Spinal cord (tissue), 10 donors: ENCODE results near the gene UPK3B. TPM values are rescaled to one million over a fixed set of nuclear protein-coding genes. Genes with fewer than 3 reads are reported as not detected.
"Not testable (repeated sequence)": the region's sequence is repeated elsewhere in the genome, so short reads cannot be mapped to it uniquely, and the experiment has no call there.

Experiments used
- DNase-seq, 6 donors: peaks; one replicate each; pipeline versions ENCODE4 v3.0.0 to v3.0.0-alpha.2; 2013 to 2015; ENCODE audit warnings: low spot score in 6 of 6, low read depth in 4 of 6
- H3K27ac ChIP-seq: one replicate; pipeline ENCODE4 v1.5.1; 2013; ENCODE audit warnings: low read depth, low read length, control low read depth
- H3K27me3 ChIP-seq: one replicate; pipeline ENCODE4 v1.6.1; 2013; ENCODE audit warnings: low read length; ENCODE audit not compliant: control insufficient read depth, insufficient read depth
- H3K36me3 ChIP-seq: one replicate; pipeline ENCODE4 v1.6.1; 2013; ENCODE audit warnings: low read length; ENCODE audit not compliant: control insufficient read depth, insufficient read depth
- H3K4me1 ChIP-seq: one replicate; pipeline ENCODE4 v1.6.1; 2013; ENCODE audit warnings: low read length; ENCODE audit not compliant: control insufficient read depth, insufficient read depth
- H3K4me3 ChIP-seq: one replicate; pipeline ENCODE4 v1.5.1; 2013; ENCODE audit warnings: low read depth, low read length, control low read depth
- H3K9me3 ChIP-seq: one replicate; pipeline ENCODE4 v1.6.1; 2013; ENCODE audit warnings: low read length; ENCODE audit not compliant: control insufficient read depth, insufficient read depth
- WGBS: methylation state at CpG from one replicate; pipeline ENCODE4 v1.1.5; 2013; ENCODE audit warnings: missing lambda C conversion rate; ENCODE audit not compliant: insufficient coverage; 5-methylcytosine and 5-hydroxymethylcytosine counted together
- long read RNA-seq, 4 donors: transcript quantifications; one replicate each; lab custom pipeline, GENCODE V29; 2026
- polyA plus RNA-seq, 2 donors: library from polyadenylated mRNA; unstranded; fragments of 120-200 nt; gene quantifications; one replicate each; pipeline ENCODE4 v1.2.1, GENCODE V29; 2013; ENCODE audit not compliant: insufficient read length in 2 of 2
- total RNA-seq, 2 donors: library from RNA; depleted of rRNA in 1 of 2; stranded (reverse); fragments of 120-200 nt in 1 of 2; fragments of >200 nt in 1 of 2; gene quantifications; one replicate each; pipeline versions ENCODE4 v1.2.3 to v1.2.4, GENCODE V29; 2013 to 2014
- donor health status: healthy.

The UPK3B gene
- total RNA-seq (1 to 10 TPM in 1 of 2 donors, under 1 TPM in 1; 0.89 to 1.3 TPM), polyA plus RNA-seq (1 to 10 TPM in 1 of 2 donors, under 1 TPM in 1; 0.25 to 1.0 TPM)
- long read RNA-seq, donor 1 = 0 reads
- long read RNA-seq, donor 2 = 0 reads
- long read RNA-seq, donor 3 = 0 reads
- long read RNA-seq, donor 4 = 0 reads

DNA sequence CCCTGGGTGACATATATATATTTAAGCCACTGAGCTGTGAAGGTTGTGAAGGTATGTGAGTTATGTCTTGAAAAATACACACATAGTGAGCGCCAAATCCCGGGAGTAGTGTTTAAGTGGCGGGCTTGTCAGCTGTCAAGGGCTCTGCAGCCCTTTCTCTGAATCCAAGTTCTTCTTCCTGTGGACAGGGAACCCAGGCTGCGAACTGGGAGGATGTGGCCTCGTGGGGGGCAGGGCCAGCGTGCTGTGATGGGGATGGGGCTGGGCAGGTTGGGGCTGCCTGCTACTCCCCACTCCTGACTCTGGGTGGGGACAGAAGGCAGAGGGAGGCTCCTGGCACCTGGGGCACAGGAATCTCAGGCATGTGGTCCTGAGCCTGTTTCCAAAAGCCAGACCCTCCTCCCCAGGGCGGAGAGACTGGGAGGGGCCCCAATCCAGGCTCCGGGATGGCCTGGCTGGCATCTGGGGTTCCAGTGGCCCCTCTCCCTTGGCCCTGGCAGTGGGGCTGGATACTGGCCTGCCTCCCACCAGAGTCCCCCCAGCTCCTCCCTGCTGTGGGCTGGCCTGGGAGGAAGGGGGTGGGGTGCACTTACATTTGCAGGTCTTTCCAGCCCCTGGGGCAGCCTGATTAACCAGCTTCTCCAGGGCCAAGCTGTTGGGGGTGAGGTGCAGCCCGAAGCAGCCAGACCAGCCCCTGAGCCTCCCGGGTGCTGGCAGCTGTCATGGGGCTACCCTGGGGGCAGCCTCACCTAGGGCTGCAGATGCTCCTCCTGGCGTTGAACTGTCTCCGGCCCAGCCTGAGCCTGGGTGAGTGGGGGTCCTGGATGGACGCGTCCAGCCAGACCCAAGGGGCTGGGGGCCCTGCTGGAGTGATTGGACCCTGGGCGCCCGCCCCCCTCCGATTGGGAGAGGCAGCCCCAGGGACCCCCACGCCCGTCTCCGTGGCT is at the start of gene UPK3B:
Gene UPK3B (plus strand): TSS at position 622 of the 947 bp plus-strand sequence. CDS start 101 bp downstream, at position 723.
- 46% methylated on average over 11 of the region's 20 CpGs for WGBS
- H3K36me3 ChIP-seq = peaks cover 11% of the 10 kb centered on the region
- H3K9me3 ChIP-seq = no peaks in the 10 kb centered on the region
- no peak within 1 kb of the TSS for H3K27ac ChIP-seq
- H3K27me3 ChIP-seq = no peaks in the 10 kb centered on the region
- H3K4me3 ChIP-seq = no peak within 1 kb of the TSS
- DNase-seq = no peak
- H3K4me1 ChIP-seq = peaks cover 17% of the 10 kb centered on the region

DNA sequence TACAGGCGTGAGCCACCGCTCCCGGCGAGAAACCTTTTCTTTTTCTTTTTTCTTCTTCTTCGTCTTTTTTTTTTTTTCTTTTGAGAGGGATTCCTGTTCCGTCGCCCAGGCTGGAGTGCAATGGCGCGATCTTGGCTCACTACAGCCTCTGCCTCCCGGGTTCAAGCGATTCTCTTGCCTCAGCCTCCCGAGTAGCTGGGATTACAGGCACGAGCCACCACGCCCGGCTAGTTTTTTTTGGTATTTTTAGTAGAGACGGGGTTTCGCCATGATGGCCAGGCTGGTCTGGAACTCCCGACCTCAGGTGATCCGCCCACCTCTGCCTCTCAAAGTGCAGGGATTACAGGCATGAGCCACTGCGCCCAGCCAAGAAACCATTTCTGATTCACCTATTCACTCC is 49.6 kb upstream of the UPK3B start:
- not testable (repeated sequence) for H3K27me3 ChIP-seq, H3K27ac ChIP-seq, H3K9me3 ChIP-seq, H3K4me3 ChIP-seq, DNase-seq, H3K36me3 ChIP-seq, H3K4me1 ChIP-seq
- WGBS = no CpG with 5 or more reads among the region's 20 CpGs

DNA sequence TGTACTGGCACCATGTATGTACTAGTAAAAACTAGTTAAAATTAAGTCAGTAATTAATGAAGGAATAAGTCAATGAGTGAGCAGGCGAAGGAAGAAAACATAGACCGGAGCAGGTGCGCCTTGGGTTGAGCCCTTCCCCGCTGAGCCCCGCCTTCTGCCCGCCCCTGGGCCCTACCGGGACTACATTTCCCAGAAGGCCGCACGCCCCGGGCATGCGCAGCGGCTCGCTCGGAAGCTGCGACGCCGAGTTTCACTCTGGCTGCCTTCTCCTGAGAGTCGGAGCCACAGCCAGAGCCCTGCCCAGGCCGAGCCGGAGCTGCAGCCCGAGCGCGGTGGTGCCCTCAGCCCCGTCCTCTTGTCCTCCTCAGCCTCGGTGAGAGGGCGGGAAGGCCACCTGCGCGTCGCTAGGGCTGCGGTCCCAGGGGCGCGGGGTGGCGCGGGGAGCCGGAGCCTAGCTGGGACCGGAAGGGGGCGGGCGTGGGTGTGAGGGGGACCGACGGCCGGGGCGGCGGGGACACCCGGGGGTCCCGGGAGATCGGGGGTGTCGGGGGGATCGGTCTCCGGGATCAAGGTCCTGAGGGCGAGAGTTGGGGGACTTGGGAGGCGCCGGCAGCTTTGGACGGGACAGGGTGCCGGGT is 48.8 kb upstream of the UPK3B start, which contains the start of gene DTX2:
Gene DTX2 (plus strand): TSS at position 246 of the 638 bp plus-strand sequence. CDS start 18,801 bp downstream, outside the sequence.
- not testable (repeated sequence) for H3K9me3 ChIP-seq, H3K36me3 ChIP-seq, DNase-seq, H3K27ac ChIP-seq, H3K27me3 ChIP-seq, H3K4me1 ChIP-seq
- peak within 1 kb of the TSS; percentile 31 for H3K4me3 ChIP-seq
- no CpG with 5 or more reads among the region's 54 CpGs for WGBS

DNA sequence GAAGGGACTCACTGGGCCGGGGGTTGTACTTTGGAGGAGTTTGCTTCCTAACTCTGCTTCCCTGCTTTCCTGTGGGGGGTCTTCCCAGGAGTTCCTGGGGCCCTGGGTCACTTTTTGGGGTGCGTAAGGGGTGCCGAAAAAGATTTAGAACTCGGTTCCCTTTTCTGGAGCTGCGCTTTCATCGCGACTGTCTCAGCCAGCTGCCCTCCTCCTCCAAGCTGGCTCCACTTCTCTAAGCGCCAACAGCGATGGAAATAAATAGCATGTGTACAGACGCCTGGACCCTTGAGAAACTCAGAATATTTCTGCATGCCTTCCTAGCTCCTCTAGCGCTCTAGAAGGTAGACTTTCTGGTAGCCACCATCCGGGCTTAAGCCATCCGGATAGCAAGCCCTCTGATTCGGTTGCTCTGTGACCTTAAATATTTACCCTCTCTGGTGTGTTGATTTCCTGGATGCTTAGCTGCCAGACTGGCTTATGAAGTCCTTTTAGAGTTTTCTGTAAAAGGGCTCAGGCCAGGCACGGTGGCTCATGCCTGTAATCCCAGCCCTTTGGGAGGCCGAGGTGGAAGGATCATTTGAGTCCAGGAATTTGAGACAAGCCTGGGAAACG is 48.0 kb upstream of the UPK3B start:
- WGBS = no CpG with 5 or more reads among the region's 17 CpGs
- not testable (repeated sequence) for H3K27ac ChIP-seq, H3K36me3 ChIP-seq, H3K27me3 ChIP-seq, H3K4me1 ChIP-seq, H3K4me3 ChIP-seq, H3K9me3 ChIP-seq, DNase-seq

DNA sequence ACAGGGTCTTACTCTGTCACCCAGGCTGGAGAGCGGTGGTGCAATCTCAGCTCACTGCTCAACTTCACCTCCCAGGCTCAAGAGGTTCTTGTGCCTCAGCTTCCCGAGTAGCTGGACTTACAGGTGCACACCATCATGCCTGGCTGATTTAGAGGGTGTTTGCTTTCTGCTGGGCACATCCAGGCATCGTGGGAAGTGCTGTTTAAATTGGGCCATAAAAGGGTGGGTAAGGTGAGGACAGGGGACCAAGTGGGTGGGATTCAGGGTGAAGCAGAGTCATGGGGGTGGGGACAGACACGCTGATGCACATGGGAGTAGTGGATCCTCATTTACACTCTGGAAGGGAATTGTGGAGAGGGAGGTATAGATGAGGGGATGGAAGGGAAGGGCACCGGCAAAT is 45.4 kb upstream of the UPK3B start:
- not testable (repeated sequence) for H3K27me3 ChIP-seq, H3K4me1 ChIP-seq, H3K9me3 ChIP-seq, H3K27ac ChIP-seq, H3K4me3 ChIP-seq, H3K36me3 ChIP-seq, DNase-seq
- WGBS = 60% methylated on average over 3 of the region's 5 CpGs

DNA sequence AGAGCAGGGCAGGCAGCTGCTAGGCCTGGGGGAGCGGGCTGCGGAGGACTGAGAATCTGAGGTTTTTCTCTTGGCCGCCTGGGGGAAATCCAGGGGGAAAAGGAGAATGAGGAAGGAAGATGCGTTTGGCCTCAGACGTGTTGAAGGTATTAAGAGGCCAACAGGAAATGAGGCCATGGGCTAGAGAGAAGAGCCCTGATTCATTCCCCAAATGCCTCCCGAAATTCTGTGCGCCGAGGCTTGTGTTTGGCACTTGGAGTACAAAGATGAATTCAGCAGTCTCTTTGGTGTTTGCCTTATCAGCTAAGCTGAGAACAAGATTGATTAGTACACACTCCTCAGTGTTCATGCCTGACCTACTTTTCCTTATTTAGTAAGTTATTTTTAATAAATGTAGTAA is 44.4 kb upstream of the UPK3B start:
- H3K4me3 ChIP-seq, H3K27me3 ChIP-seq, H3K9me3 ChIP-seq, H3K4me1 ChIP-seq, H3K27ac ChIP-seq, H3K36me3 ChIP-seq, DNase-seq: not testable (repeated sequence)
- WGBS = no CpG with 5 or more reads among the region's 8 CpGs

DNA sequence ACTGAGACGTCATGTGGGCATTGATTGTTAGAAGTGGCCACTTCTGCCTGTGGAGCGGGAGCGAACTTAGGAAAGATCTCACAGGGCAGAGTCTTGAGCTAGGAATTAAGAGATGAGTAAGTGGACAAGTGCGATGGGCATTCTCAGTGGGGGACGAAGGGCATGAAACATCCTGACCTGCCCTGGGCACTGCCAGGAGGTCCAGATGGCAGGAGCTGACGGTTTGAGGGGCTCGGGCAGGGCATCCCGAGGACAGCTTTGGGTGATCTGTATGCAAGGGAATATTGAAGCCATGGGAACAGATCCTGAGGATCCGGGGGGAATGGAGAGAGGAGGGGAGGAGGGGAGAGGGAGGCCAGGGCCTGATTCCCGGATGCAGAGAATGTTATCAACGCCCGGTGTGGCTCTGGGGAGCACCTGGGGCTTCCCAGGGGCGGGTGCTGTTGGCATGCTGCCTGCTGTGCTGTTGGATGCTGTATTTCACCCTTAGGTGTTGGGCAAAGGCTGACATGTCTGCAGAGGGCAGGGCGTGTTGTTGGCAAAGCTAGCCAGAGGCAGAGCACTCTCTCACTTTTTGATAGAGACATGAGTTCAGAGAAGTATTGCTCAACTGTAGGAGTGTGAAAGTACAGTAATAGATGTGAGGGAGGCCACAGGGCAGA is 42.5 kb upstream of the UPK3B start:
- not testable (repeated sequence) for H3K36me3 ChIP-seq, H3K4me1 ChIP-seq, H3K9me3 ChIP-seq, H3K27me3 ChIP-seq, DNase-seq, H3K27ac ChIP-seq, H3K4me3 ChIP-seq
- WGBS = 68% methylated on average over 7 of the region's 14 CpGs

DNA sequence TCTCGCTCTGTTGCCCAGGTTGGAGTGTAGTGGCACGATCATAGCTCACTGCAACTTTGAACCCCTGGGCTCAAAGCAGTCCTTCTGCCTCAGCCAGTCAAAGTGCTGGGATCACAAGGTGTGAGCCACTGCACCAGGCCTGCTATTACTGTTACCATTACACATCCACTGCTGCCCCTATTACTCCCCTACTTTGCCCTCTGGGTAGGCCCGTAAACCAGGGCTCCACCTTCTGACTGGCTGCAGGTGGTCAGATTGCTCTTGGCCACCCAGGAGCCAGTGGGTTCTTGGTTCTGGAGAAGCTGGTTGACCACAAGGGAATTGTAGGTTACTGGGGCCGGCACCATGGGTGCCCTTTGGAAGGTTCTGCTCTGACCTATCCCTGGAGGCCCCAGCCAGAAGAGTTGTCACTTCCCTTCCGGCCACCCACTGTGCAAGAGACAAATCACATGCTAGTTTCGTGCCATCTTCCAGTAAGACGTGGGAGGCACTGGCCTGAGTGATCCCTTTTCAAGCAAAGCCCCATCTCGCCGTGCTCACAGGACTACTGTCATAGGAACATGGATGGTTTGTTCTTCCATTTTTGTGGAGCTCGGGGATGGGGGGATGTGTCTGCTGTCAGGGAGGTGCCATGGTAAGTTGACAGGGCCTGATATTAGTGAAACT is 38.7 kb upstream of the UPK3B start:
- not testable (repeated sequence) for DNase-seq, H3K27me3 ChIP-seq, H3K36me3 ChIP-seq, H3K4me3 ChIP-seq, H3K9me3 ChIP-seq, H3K4me1 ChIP-seq, H3K27ac ChIP-seq
- 65% methylated on average over 3 of the region's 10 CpGs for WGBS

DNA sequence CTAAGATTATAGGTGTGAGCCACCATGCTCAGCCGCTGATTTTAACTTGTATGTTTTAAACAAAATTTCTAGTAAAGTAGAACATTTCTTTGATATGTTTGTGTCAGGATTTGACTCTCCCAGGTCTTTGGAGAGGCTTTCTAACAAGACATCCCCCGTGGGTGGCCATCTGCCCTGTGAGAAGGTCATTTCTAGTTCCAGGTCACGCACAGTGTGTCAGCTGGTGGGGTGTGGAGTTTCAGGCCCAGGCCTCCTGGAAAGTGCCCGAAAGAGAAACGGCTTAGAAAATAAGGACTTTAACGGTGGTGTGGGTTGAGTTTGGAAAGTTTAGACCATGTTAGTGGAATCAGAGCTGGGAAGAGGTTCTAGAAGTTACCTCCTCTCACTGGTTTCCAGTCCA is 37.3 kb upstream of the UPK3B start:
- not testable (repeated sequence) for DNase-seq, H3K27me3 ChIP-seq

More for the DNA sequence above, 37.3 kb upstream of the UPK3B start:
- H3K27ac ChIP-seq, H3K9me3 ChIP-seq, H3K36me3 ChIP-seq, H3K4me3 ChIP-seq, H3K4me1 ChIP-seq: not testable (repeated sequence)
- WGBS = no CpG with 5 or more reads among the region's 6 CpGs
